K562 treated with DMSO at 1 percent for 48 hours (cell line): ENCODE results near the gene FBXO5. TPM values are rescaled to one million over a fixed set of nuclear protein-coding genes. Genes with fewer than 3 reads are reported as not detected.

Experiments
- total RNA-seq: library from RNA; unstranded; fragments of 300-600 nt; gene quantifications from 2 replicates; pipeline ENCODE4 v1.2.3, GENCODE V29; 2022; ENCODE audit warnings: low replicate concordance; ENCODE audit errors: extremely low read depth

The FBXO5 gene
- total RNA-seq: not detected in 2 replicates

DNA sequence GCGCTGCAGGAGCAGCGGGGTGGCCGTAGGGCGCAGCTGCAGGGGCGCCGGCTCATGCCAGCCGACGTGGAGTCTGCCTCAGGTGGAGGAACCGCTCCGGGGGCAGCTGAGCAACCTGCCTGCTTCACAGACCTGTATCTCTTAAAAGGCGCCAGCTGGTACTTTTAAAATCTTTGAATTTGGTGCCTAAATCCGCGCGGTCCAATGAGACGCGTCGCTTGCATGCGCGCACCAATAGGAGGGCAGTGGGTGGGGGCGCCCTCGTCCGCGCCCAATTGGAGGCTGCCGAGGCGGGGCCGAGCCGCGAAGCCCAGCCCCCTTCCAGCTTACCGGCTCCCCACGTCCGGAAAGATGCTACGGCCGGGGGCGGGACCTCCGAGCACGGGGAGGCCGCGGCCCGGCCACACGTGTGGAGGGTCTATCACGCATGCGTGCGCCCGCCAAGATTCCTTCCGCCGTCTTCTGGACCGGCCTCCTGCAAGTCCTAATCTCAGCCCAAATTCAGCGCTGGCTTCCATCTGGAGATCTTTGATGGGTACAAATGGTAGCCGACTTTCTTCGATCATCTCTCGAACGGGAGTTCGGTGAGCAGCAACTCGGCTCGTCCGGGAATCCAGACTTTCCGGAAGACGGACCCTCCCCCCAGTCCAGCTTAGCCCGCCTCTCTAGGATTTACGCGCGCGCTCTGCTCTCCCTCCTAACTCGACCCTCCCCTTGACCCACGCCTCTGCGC, at the start of gene FBXO5:
FBXO5 (minus strand) TSS at position 138 of the 733 bp plus-strand sequence; CDS start at position 56, 82 bp downstream.

GRCh38 chr6:153002613-153003365, 19.9 kb upstream of the FBXO5 start, which contains the start of gene MTRF1L:
TSS of gene MTRF1L (minus strand) at chr6:153002709. CDS start at chr6:153002685, 24 bp downstream.

Other genes with a start within 250 kb of the FBXO5 start
- not detected in 2 replicates for gene VIP, start 232.2 kb downstream of the FBXO5 start, total RNA-seq
- gene MTRF1L, start 19.7 kb upstream of the FBXO5 start, total RNA-seq: not detected in 2 replicates
- not detected in 2 replicates for gene RGS17, start 148.2 kb upstream of the FBXO5 start, total RNA-seq